Stimulated activated effector memory CD8-positive, alpha-beta T cell treated with anti-CD3 and anti-CD28 coated beads, Interleukin-12 subunit alpha, Interleukin-12 subunit beta, amount 100 ng/mL, for 72 hours (primary cell): ENCODE results near the gene FGF22.

Source experiments
- ATAC-seq: fragments of 150-1000 bp; cut with Tn5 transposase; 2 replicates; pipeline ENCODE4 v1.10.0; 2021
- DNase-seq, 2 donors: peaks; one replicate each; pipeline ENCODE4 v3.0.0; 2021 to 2022; ENCODE audit warnings: low spot score in 2 of 2
- H3K27ac Mint-ChIP-seq: one replicate; pipeline ENCODE4 v1.8.0; 2022; ENCODE audit warnings: mild to moderate bottlenecking, mixed read lengths
- H3K36me3 Mint-ChIP-seq: one replicate; pipeline ENCODE4 v1.8.0; 2022; ENCODE audit warnings: mild to moderate bottlenecking, mixed read lengths
- H3K4me1 Mint-ChIP-seq: one replicate; pipeline ENCODE4 v1.8.0; 2022; ENCODE audit warnings: mixed read lengths
- H3K4me3 Mint-ChIP-seq: one replicate; pipeline ENCODE4 v1.8.0; 2022; ENCODE audit warnings: mild to moderate bottlenecking, mixed read lengths
- H3K9me3 Mint-ChIP-seq: one replicate; pipeline ENCODE4 v1.8.0; 2022; ENCODE audit warnings: mixed read lengths

FGF22 gene

GRCh38 chr19:639253-640160, at the start of gene FGF22:
FGF22 (plus strand) TSS chr19:639879; CDS start chr19:639926, 47 bp downstream.
- Mint-ChIP-seq H3K9me3 (no peaks in the 10 kb centered on the region), H3K27ac (peak within 1 kb of the TSS; percentile 89), H3K4me1 (peaks cover 8% of the 10 kb centered on the region), H3K36me3 (peaks cover 16% of the 10 kb centered on the region), H3K4me3 (peak within 1 kb of the TSS; percentile 81)
- DNase-seq, result peak; percentile 87 to 92
- peak; percentile 93 for ATAC-seq

- H3K4me3 Mint-ChIP-seq, result peak overlapping the region; percentile 20
- peaks cover 4% of the 10 kb centered on the region for H3K36me3 Mint-ChIP-seq
- ATAC-seq (peak; percentile 35), DNase-seq (no peak)
- H3K27ac Mint-ChIP-seq, result no peak overlapping the region
- peaks cover 6% of the 10 kb centered on the region for H3K4me1 Mint-ChIP-seq
- H3K9me3 Mint-ChIP-seq, result no peaks in the 10 kb centered on the region
Measured at GRCh38 chr19:590396-590745, 49.3 kb upstream of the FGF22 start.

DNA sequence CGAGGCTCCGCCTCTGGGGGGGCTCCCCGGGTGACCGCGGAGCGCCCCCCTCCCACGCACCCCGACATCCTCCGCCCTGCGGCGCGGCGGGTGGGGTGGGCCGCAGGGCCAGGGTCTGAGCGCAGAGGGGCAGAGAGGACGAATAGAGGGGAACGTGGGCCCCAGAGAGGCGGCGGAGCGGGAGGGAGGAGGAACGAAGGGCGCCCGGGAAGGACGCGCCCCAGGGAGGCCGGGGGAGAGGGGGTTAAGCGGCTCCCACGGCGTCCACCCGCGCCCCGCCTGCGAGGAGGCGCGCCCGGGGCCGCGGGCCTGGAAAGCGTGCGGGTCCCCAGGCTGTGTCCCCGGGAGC, 49.0 kb upstream of the FGF22 start:
- ATAC-seq, result no peak
- no peak for DNase-seq
- H3K27ac Mint-ChIP-seq, result no peak overlapping the region
- H3K9me3 Mint-ChIP-seq, result no peaks in the 10 kb centered on the region
- H3K4me1 Mint-ChIP-seq, result peaks cover 6% of the 10 kb centered on the region
- H3K36me3 Mint-ChIP-seq, result peaks cover 4% of the 10 kb centered on the region
- H3K4me3 Mint-ChIP-seq, result peak overlapping the region; percentile 20

- ATAC-seq, result no peak
- H3K9me3 Mint-ChIP-seq, result no peaks in the 10 kb centered on the region
- H3K4me1 Mint-ChIP-seq, result peaks cover 6% of the 10 kb centered on the region
- no peak for DNase-seq
- H3K4me3 Mint-ChIP-seq, result peak overlapping the region; percentile 20
- peaks cover 4% of the 10 kb centered on the region for H3K36me3 Mint-ChIP-seq
- H3K27ac Mint-ChIP-seq, result no peak overlapping the region
Measured at GRCh38 chr19:591099-591958, 48.4 kb upstream of the FGF22 start.

DNA sequence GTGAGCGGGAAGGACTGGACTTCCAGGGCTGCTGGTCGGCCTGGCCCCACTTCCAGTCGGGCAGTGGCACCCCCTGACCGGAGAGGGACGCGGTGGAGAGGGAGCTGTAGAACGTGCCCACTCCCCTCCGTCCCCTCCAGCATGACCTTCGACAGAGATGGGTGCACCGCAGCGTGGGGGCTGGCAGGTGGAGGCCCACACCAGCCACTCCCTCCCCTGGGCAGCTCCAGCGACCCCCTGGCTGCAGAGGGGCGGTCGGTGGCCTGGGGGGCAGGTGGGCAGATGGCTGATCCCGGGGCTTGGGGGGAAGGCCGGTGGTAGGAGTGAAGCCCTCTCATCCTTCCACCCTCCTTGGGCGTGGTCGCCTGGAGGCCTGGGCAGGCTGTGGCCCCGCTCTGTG, 47.6 kb upstream of the FGF22 start:
- Mint-ChIP-seq H3K4me1 (peaks cover 6% of the 10 kb centered on the region), H3K4me3 (no peak overlapping the region), H3K36me3 (peaks cover 4% of the 10 kb centered on the region), H3K27ac (no peak overlapping the region), H3K9me3 (no peaks in the 10 kb centered on the region)
- DNase-seq, result no peak
- ATAC-seq, result no peak

DNA sequence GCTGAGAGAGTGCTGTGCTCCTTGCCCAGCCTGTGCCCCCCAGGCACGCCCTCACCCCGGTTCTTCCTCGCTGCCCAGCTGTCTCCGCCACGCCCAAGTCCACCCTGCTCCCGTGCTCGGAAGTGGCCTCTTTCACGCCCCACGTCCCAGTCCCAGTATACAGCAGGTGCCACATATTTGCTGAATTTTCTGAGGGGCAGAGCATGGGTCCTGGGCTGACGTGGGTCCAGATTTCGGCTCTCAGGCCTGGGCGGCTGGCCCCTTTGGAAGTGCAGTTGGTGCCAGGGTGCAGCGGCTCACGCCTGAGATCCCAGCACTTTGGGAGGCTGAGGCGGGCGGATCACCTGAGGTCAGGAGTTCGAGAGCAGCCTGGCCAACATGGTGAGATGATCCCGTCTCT, 46.6 kb upstream of the FGF22 start:
- no peak for ATAC-seq
- Mint-ChIP-seq H3K36me3 (peaks cover 4% of the 10 kb centered on the region), H3K27ac (no peak overlapping the region), H3K9me3 (no peaks in the 10 kb centered on the region), H3K4me1 (peaks cover 5% of the 10 kb centered on the region), H3K4me3 (no peak overlapping the region)
- DNase-seq, result no peak

DNA sequence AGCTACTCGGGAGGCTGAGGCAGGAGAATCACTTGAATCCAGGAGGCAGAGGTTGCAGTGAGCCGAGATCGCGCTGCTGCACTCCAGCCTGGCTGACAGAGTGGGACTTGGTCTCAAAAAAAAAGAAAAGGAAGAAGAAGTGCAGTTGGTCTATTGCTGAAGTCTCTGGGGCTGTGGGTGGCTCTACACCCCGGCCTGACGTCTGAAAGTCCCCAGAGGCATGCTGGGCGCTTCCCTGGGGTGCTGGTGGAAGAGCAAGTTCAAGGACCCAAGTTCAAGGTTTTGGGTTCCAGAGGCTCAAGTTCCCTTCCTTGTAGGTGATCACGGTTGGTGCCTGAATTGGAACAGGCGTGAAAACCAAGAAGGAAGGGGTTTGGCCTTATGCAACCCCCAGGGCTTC, 46.2 kb upstream of the FGF22 start:
- DNase-seq (no peak), ATAC-seq (no peak)
- Mint-ChIP-seq H3K27ac (no peak overlapping the region), H3K4me1 (peaks cover under 1% of the 10 kb centered on the region), H3K36me3 (peaks cover 4% of the 10 kb centered on the region), H3K9me3 (no peaks in the 10 kb centered on the region), H3K4me3 (no peak overlapping the region)

DNA sequence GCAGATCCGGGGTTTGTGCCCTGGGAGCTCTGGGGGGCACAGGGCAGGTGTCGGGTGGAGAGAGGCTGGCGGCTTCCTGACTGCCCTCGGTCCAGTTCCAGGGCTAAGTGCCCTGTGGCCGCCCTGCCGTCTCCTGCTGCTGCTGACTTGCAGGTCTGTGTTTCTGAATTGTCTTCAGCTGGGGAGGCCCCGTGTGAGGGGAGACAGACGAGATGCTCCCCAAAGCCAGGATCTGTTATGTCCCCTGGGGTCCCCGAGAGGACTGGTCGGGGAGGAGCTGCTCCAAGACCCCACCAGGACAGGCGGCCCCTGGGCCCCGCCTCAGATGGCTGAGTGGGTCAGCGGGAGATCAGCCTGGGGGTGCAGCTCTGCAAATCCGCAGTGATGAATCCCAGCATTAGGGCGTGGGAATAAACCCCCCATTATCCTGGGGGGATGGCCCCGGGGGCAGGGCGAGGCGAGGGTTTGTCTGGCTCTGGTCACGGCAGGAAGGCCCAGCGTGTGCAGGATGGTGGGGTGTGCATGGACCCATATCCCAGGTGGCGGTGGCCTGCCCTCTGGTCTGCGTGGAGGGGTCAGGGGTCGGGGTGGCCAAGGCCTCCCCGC, 45.3 kb upstream of the FGF22 start:
- Mint-ChIP-seq H3K27ac (no peak overlapping the region), H3K4me3 (no peak overlapping the region), H3K9me3 (no peaks in the 10 kb centered on the region), H3K4me1 (no peaks in the 10 kb centered on the region), H3K36me3 (peaks cover 4% of the 10 kb centered on the region)
- DNase-seq (no peak), ATAC-seq (no peak)

- no peaks in the 10 kb centered on the region for H3K4me1 Mint-ChIP-seq
- no peak for ATAC-seq
Measured at GRCh38 chr19:595326-596262, 44.1 kb upstream of the FGF22 start.

GRCh38 chr19:596263-596655, 43.4 kb upstream of the FGF22 start:
- no peaks in the 10 kb centered on the region for H3K4me1 Mint-ChIP-seq
- H3K36me3 Mint-ChIP-seq, result peaks cover 4% of the 10 kb centered on the region
- H3K9me3 Mint-ChIP-seq, result no peaks in the 10 kb centered on the region
- ATAC-seq (no peak), DNase-seq (no peak)
- no peak overlapping the region for H3K27ac Mint-ChIP-seq
- H3K4me3 Mint-ChIP-seq, result no peak overlapping the region

More at GRCh38 chr19:595326-596262, 44.1 kb upstream of the FGF22 start:
- DNase-seq, result no peak
- Mint-ChIP-seq H3K36me3 (peaks cover 4% of the 10 kb centered on the region), H3K4me3 (no peak overlapping the region), H3K9me3 (no peaks in the 10 kb centered on the region), H3K27ac (no peak overlapping the region)

GRCh38 chr19:597406-598315, 42.0 kb upstream of the FGF22 start:
- H3K36me3 Mint-ChIP-seq, result peaks cover 4% of the 10 kb centered on the region
- no peak overlapping the region for H3K4me3 Mint-ChIP-seq
- no peak for ATAC-seq
- H3K27ac Mint-ChIP-seq, result no peak overlapping the region
- no peak for DNase-seq
- no peaks in the 10 kb centered on the region for H3K9me3 Mint-ChIP-seq
- H3K4me1 Mint-ChIP-seq, result no peaks in the 10 kb centered on the region

DNA sequence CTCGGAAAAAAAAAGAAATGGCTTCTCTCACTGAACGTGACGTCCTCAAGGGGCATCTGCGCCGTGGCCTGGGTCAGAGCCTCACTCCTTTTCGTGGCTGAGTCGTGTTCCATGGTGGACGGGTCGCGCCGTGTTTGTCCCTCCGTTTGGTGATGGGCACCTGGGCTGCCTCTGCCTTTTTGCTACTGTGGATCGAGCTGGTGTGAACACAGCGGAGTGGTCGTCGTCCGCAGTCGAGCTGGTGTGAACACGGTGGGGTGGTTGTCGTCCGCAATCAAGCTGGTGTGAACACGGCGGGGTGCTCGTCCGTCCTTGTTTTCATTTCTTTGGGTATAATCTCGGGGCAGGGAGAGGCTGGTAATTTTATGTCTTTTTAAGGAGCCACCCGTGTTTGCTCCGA, 38.4 kb upstream of the FGF22 start:
- Mint-ChIP-seq H3K4me3 (no peak overlapping the region), H3K4me1 (no peaks in the 10 kb centered on the region), H3K9me3 (no peaks in the 10 kb centered on the region), H3K27ac (no peak overlapping the region), H3K36me3 (no peaks in the 10 kb centered on the region)
- ATAC-seq (no peak), DNase-seq (no peak)

- DNase-seq (no peak), ATAC-seq (no peak)
- Mint-ChIP-seq H3K27ac (no peak overlapping the region), H3K4me1 (no peaks in the 10 kb centered on the region), H3K9me3 (no peaks in the 10 kb centered on the region), H3K36me3 (no peaks in the 10 kb centered on the region), H3K4me3 (no peak overlapping the region)
Measured at GRCh38 chr19:601790-602189, 37.9 kb upstream of the FGF22 start.
